Measurements from ENCODE around the gene PHACTR4.
"Not testable (repeated sequence)": the region's sequence is repeated elsewhere in the genome, so short reads cannot be mapped to it uniquely, and the experiment has no call there.

The PHACTR4 gene

DNA sequence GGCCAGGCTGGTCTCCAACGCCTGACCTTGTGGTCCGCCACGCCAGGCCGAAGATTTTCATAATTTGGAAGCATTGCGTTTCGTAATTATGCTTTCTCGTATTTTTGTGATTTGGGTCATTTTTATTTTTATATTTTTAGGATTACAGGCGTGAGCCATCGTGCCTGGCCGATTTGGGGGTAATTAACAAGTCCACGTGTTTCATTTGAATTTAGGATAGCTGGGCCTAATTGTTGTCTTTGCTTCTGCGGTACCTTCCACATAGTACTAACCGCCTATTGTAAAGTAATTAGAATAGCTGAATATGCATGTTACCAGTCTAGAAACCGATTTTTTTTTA, 137.3 kb downstream of the PHACTR4 start:
- DNase-seq, result no peak

- no peak for DNase-seq
Measured at GRCh38 chr1:28507247-28507645, 137.7 kb downstream of the PHACTR4 start.

GRCh38 chr1:28507646-28508434, 138.3 kb downstream of the PHACTR4 start:
- no peak for DNase-seq

DNA sequence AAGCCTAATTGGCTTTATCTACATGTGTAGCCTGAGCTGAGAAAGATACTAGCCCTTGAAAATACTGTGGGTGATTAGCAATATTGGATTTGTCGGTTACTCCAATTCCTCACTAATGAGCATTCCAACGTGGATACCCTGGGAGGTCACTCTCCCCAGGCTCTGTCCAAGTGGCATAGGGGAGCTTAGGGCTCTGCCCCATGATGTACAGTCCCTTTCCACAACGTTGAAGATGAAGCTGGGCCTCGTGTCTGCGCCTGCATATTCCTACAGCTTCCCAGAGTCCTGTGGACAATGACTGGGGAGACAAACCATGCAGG, 138.9 kb downstream of the PHACTR4 start:
- no peak for DNase-seq

GRCh38 chr1:28509705-28510272, 140.2 kb downstream of the PHACTR4 start:
- DNase-seq, result no peak

- no peak for DNase-seq
Measured at GRCh38 chr1:28510273-28510969, 140.9 kb downstream of the PHACTR4 start.

GRCh38 chr1:28510970-28511440, 141.5 kb downstream of the PHACTR4 start:
- no peak for DNase-seq

DNA sequence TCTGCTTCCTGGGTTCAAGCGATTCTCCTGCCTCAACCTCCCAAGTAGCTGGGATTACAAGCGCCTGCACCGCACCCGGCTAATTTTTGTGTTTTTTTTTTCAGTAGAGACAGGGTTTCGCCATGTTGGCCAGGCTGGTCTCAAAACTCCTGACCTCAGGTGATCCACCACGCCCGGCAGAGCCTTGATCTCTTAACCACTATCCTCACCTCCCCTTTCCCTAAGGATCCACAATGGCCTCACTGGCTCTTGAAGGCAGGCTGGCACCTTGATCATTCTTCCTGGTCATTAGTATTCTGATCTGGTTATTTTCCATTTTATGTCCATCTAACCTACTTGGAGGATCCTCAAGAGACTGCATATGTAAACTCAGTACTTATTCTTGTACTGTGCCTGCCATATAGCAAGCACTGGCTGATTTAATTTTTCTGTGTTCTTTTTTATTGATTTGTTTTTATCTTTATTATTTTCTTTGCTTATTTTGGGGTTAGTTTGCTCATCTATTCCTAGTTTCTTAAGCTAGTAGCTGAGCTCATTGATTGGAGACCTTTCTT, 142.6 kb downstream of the PHACTR4 start:
- no peak for DNase-seq

- not testable (repeated sequence) for DNase-seq
Measured at GRCh38 chr1:28514445-28514933, 144.9 kb downstream of the PHACTR4 start.

GRCh38 chr1:28516518-28516956, 147.0 kb downstream of the PHACTR4 start:
- no peak for DNase-seq

- DNase-seq, result no peak
Measured at GRCh38 chr1:28517649-28517999, 148.1 kb downstream of the PHACTR4 start.

DNA sequence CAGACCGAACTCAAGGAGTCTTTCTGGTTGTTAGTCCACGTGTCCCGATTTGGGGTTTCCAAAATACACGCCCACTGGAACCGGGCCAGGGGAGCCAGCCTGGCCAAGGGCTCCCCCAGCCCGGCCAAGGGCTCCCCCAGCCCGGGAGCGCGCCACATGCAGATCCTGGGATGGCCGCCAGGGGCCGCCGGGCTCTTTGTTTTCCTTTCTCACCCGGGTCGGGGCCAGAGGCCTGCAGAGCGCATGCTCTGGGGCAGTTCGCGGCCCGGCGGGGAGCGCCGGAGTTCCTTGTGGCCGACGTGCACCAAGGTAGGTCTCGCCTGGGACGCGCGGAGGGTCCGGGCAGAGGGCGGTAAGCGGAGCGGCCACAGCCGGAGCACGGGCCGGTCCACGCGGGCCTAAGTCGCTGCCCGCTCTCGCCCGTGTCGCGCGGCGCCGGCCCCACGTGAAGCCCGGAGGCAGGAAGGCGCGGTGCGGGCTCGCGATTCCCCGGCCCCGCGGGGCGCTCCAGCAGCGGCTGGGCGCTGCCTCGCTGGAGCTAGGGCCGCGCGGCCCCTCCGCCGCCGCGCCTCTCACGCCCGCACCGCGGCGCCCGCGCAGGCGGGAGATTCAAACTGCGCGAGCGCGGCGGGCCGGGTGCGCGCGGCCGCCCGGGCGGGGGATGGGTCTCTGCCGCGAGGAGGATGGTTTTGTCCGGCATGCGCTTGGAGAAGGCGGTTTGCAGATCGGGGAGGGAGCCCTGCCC, 148.6 kb downstream of the PHACTR4 start:
- DNase-seq, result peak; percentile 52

DNA sequence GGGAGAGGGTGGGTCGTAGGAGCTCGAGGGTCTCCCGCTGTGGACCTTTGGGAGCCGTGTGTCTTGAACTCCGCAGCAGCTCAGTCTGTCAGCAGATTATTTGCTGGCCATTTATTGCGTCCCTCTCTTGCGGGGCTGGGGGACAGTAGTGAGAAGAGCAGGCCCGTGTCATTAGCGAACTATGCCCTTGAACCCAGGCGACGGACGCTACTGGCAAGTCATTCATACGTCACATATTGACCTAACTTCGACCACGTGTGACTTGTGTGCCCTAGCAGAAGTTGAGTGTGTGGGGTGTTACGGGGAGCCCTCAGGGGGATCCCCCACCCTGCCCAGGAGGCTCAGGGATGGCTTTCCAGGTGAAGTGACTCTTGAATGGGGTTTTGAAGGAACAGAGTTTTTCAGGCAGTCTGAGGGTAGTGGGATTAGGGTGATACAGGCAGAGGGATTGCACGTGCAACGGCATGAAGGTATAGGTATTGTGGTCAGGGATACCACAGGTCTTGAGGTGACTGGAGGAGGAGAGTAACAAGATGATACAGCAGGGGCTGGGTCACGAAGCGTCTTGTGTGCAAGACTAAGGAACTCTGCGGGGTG, 149.3 kb downstream of the PHACTR4 start:
- DNase-seq, result no peak

DNA sequence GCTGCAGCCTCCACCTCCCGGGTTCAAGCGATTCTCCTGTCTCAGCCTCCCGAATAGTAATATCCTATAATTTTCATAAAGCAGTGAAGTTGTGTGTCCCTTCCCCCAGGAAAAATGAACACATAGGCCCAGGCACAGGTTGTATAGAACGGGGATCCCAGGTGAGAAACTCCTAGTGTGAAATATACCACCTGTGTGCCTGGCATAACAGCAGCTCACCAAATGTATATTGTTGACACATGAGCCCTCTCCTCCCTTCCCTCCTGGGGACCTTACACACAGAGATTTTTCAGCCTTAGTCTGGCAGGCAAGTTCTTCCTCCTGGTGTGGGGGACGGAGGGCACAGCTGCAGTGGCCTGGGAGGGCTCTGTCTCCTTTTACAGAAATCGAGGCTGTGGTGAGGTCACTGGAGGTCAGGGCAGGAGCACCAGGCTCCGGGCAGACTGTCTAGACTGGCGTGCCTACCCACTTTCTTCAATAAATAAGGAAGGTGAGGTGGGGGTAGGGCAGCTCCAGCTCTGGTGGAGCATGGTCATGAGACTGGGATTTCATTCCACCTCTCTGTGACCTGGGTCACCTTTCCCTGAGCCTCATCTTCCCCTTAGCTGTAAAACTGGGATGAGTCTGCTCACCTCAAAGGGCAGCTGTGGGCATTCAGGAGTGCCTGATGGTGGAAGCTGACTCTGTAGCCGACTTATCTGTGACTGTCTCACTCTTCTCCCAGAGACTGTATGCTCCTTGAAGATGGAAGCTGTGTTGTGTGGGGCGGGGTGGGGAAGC, 150.6 kb downstream of the PHACTR4 start:
- no peak for DNase-seq

- DNase-seq, result not testable (repeated sequence)
Measured at GRCh38 chr1:28520796-28521195, 151.3 kb downstream of the PHACTR4 start.

GRCh38 chr1:28521502-28522164, 152.1 kb downstream of the PHACTR4 start:
- no peak for DNase-seq

DNA sequence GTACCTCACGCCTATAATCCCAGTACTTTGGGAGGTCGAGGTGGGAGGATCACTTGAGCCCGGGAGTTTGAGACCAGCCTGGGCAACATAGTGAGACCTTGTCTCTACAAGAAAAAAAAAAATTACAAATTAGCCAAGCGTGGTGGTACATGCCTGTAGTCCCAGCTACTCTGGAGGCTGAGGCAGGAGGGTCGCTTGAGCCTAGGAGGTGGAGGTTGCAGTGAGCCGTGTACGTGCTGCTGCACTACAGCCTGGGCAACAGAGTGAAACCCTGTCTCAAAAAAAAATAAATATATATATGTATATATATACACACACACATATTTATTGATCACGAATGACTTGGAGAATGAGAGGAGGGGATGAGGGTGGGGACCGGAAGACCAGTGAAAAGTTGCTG, 153.0 kb downstream of the PHACTR4 start:
- DNase-seq, result not testable (repeated sequence)

- not testable (repeated sequence) for DNase-seq
Measured at GRCh38 chr1:28525002-28525642, 155.6 kb downstream of the PHACTR4 start.

DNA sequence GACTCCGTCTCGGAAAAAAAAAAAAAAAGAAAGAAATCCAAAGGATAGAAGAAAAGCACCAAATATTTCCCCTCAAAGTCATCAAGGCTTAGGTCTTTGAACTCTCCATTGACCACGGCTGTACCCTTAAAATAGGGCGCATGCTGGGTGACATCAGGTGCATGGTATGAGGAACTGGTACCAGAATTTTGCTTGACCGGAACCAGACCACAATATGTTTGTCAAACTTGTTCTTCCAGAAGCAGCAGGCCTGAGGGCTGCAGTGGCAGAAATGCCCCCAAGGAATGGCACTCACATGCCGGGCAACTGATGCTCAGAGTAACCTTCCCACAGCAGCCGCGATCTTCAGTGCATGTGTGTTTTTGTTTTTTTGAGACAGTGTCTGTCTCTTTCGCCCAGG, 157.3 kb downstream of the PHACTR4 start:
- DNase-seq, result no peak

DNA sequence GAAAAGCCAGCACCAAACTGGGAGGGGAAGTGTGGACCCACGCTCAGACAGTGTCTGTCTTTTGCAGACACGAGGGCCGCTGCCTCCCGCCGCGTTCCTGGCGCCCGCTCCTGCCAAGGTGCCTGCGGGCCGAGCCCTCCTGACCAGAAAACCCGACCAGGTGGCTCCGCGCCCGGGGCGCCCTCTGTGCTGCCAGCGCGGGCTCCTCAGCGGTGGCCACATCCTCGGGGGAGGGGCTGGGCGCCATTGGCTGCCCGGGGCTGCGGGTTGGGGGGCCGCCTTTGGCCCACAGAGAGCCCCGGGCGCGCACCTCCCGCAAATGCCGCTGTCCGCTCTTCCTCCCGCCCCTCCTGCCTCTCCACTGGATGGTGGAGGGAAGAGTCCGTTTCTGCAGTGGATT, 160.9 kb downstream of the PHACTR4 start:
- no peak for DNase-seq

- DNase-seq, result no peak
Measured at GRCh38 chr1:28534671-28535070, 165.1 kb downstream of the PHACTR4 start.

Data from NCI-H524 treated with DMSO at 0.1 percent for 48 hours (cell line).